Activated effector memory CD4-positive, alpha-beta T cell treated with Interleukin-2 at 50 U/mL for 16 hours (primary cell): Measurements from ENCODE around the gene NIN.

Experiments used
- DNase-seq: peaks from one replicate; pipeline ENCODE4 v3.0.0-alpha.2; 2020

The NIN gene

DNA sequence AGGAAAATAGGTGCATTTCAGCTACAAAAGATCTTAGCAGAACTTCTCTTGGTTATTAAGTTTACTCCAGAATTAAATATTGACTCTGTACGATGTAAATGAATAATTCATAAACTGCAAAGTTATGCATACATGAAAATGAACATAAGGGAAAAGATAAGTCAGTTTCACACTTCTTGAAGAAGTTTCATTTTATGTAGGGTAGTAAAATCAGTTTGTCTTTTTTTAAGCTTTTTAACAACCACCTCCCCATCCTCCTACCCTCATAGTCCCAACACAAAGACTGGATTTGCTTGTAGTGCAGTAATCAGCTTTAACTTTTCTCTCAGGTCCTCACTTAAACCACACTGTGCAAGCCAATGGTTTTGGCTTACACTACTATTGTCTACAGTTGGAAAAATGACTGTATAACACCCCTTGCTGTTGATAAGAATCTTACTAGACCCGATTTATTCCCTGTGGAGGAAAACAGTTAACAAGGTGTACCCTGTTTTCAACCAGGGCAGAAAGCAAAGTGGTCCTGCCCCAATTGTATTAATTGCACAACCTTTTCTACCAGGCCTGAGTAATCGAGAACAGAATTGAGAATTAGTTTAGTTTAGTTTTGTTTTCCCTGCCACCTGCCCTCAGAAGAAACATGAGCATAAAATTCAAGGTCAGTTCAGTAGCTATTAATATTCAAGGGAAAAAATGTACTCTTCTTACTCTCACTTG lies 44.1 kb downstream of the NIN start:
- DNase-seq: no peak

DNA sequence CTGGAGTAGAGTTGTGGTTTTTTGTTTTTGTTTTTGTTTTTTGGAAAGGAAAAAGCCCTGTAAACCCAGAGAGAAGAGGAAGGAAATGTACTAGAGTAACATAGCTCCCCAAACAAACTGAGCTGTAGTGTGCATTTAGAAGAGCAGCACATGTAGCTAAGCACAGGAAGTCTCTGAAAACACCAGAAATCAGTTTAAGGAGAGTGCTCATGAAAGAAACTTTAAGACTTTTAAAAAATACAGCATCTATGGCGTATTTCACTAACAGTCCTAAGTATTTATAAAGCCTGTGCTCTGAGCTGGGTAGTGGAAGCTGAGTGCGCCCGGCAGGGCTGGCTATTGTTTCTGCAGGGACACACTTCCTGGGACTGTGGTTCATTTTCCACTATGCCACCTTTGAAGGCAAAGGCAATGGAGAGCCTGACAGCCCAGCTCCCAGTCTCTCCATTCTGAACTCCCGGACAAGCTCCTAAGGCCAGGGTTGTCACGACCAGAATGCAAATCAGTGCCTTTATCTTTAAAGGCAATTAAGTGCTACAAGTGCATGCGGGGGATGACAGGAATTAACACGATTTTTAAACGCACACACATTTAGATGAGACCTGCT lies 45.4 kb downstream of the NIN start:
- no peak for DNase-seq

DNA sequence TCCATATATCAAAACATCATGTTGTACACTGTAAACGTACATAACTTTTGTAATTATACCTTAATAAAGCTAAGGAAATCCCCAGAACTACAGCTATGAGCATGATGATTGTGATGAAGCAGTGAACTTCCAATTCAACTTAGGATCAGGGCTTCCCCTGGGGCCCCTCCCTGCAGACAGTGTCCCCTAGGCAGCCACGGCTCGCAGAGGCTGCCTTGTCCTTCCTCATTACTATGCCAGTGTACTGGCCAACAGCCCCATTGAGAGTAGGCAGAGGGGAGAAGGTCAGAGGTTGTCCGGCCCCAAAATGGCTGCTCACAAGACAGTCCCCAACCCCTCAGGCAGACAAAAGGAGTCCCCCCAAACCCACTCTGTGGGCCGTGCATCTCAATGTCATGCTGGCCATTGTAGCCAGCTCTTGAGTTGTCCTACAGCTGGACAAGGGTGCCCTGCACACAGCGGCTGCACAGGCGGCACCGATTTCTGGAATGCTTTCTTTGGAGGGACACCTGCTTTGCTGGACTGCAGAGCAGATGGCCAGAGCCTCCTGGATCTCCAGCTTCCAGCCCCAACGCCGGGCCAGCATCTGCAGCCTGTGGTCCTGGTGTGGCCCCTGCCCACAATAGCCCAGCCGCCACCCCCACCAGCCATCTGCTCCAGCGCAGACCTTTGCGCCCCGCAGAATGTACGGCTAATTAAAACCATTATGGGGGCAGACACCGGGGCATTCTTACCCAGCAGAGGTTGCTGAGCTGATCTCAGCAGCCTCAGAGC lies 46.1 kb downstream of the NIN start:
- no peak for DNase-seq

DNA sequence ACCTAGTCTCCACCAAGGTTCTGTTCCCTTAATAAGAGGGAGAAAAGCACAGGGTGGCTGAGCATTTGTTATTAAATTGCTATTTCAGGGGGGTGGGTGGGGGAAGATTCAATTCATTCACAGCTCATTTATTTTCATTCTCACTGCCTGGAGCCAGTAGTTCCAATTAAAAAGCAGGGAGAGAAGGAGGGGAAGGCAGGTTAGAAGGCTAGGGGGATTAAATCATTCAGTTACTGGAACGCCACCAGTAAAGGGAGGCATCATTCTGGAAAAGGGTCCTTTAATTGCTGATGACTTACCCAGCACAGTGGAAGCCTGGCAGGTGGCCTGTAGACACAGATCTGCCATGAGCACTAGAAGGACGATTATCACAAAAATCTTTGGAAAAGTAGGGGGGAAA lies 47.4 kb downstream of the NIN start:
- DNase-seq: no peak

DNA sequence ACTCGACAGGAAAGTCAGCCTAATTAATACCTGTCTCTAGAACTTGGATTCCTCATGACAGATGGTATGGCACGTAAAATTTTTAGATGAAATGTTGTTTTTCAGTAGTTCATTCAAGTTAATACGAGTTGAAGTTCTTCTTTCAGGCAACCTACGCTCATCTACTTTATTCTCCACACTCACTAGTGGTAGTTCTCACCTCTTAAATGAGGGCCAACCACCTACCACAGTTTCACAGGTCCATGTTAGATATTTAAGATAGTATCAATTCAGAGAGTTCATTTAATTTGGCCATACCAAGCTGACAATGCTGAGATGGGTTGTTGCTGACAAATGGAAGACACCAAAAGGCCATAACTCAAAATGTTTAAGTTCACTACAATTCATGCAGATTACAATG lies 50.6 kb downstream of the NIN start:
- DNase-seq: no peak

DNA sequence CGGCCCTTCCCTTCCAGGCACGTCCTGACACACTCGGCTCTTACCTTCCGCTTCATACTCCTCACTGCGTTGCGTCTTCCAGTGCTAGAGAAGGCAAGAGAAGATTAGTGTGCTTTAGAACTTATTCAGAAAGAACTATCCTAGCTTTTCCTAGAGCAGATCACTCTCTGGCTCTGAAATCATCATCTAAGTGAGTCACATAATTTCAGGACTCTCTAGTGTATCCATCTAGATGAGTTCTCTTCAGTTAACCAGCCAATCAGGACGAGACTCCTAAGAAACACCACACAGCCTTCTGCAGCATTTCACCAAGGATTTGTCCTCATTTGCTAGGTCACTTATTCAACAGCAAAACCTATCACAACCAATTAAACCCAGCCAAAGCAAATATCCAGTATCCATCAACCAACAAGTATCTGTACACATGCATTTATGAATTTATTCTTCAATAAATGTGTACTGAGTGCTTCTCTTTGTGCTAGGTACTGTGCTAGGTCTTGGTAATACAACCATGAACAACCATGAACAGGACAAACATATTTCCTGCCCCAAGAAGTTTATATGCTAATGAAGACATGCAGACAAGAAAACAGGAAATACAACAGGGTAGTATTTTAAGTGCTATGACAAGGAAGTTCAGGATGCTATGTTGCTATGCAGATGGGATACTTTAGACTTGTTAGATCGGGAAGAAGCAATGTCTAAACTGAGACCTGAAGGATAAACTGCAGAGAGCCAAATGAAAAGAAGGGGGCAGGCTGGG lies 52.1 kb downstream of the NIN start:
- DNase-seq: no peak

DNA sequence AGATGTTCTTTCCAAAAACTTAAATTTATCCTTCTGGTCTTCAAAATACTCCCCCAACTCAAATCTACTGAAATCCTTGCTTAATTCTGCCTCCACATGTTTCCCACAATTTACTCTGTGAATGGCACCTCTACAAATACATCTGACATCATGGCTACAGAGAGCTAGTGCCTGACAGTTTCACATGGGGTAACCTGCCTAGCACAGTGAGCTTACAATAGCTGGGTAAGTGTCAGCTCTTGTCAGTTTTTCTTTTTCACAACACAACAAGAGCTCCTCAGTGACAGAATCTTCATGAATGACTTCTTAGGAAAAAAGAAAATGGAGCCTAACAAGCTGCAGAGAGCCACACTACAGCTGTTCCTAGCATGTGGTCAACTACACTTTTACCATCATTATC lies 54.4 kb downstream of the NIN start:
- DNase-seq: no peak

DNA sequence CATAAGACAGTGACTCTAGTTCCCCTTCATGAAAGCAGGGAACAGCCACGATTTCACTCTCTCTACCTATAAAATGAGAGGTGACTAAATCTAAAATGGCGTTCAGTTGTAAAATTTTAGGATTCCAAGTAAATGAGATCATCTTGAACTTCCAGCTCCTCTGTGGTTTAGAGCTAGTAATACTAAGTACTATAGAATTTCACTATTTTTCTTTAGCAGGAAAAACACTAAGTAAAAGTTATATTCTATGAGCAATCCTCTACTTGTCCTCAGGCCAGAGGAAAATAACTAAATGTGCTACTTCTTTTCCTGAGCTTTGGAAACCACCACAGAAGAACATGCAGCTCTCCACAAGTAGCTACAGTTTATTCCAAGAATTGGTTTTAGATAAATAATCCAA lies 55.6 kb downstream of the NIN start:
- no peak for DNase-seq

DNA sequence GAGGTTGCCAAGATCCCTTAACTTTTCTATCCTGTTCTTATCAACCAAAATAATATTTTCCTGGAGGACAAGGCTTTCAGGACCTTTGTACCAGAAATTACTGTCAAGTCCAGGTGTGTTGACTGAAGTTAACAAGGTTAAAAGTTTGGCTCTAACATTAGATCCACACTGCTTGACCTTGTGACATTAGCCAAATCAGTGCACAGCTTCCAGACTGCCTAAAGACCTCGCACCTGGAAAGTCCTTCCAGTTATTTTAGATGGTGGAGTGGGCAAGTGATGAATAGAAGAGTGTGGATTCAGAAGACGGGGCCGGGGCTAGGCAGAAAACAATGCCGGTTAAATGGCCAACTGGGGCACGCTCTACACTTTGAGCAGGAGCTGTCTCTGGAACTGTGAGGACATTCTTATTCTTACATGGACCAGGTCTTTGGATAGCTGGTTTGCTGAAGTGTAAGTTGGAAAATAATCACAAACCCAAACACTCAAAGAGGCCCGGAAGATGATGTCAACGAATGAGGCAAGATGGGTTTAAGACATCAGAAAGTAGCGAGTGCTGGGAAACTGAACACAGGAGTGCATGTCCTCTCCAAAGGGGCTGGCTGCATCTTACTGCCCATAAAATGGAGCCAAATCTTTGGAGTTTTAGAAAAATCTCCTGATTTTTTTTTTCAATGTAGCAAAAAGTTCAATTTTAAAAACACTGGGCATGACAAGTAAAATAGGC lies 56.3 kb downstream of the NIN start:
- DNase-seq: no peak

DNA sequence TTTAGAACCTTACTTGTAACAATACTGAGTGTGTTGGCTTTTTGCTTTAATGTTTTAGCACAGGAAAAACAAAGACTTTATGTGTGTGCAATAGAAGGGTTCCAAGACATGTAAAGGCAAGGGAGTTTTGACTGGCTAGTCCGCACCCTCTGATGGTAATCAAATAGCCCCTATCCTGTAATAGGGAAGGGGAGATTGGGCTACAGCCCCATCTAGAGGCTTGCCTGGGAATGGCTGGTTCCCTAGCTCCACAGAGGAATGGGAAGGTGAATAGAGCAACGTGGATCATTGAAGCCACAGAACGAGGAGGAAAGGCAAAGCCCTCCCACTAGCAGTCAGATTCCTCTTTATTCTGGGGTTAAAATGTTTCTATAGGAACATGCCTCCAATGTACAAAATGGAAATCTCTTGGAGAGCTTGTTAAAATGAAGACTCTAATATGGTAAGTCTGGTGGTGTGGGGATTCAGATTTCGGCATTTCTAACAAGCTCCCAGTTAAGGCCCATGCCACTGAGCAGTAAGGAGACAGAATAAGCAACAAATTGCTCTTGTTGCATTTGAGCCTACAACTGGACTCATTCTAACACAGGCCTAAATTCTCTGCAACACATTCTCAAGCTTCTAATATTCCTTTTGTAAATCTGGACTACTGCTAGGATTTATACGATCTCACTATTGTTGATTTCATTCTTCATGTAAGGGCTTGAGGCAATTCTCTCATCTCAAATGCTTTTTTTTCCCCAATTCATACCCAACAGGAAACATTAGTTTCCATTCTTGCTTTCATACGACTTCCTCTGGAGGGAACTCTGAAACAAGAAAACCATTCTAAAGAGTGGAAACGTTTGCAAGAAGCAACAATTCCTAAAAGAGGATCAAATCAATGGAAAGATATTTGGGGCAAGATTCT lies 57.1 kb downstream of the NIN start:
- DNase-seq: no peak

DNA sequence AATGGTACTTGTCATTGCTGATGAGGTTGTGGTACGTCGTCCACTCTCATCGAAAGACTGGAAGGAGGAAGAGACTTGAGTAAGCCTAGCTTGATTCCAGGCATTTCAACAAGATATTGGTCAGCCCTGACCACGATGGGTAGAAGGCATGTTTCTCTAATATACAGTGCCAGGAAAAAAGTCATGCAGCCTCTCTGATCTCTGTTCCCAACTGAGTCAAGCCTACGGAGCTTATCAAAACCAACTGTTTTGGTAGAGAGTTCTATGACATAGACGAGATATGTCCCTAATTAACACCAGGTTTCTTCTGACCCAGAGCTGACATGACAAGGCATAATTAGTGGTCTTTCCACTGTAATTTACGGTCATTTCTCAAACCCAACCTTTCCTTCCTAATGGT lies 58.5 kb downstream of the NIN start:
- DNase-seq: no peak

DNA sequence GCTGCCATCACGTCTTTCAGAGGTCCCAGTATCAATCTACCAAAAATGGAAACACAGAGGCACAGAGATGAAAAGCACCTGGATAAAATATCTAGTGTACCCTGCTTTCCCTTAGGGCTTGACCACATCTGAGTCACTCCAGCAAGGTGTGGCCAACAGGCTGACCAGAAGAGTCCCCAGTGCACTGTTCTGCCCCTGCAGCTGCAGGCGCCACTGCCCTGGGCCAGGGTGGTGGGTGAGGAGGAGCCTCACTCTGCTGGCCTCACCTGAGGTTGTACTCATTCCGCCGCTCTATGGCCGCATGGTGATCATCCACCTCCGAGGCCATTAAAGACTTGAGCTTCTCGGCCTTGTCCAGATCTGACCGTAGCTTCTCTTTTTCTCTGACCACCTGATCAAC lies 60.4 kb downstream of the NIN start:
- DNase-seq: no peak

DNA sequence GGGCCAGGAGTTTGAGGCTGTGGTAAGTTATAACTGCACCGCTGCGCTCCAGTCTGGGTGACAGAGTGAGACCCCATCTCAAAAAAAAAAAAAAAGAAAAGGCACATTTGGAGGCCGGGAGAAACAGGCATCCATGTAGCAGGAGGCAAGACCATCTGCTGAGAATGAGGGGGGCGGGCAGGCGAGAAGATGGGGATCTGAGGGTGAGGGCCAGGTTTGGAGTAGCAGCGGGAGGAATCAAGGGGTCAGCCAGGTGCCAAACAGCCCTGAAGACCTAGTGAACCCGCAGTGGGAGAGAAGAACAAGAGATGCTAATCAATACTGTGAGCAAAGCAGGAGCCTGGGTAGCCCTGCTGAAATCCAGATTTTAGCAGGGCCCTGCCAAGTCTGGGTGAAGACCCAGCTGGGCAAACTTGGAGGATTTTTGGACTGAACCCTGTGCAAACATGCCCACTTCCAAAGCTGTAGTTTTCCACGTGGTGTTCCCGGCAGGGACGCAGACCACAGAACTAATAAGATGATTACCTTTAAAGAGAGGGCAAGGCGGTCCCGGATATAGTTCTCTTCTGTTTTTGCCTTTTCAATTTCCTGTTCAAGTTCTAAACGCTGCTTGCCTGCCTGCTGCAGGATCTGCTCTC lies 61.0 kb downstream of the NIN start:
- DNase-seq: no peak

DNA sequence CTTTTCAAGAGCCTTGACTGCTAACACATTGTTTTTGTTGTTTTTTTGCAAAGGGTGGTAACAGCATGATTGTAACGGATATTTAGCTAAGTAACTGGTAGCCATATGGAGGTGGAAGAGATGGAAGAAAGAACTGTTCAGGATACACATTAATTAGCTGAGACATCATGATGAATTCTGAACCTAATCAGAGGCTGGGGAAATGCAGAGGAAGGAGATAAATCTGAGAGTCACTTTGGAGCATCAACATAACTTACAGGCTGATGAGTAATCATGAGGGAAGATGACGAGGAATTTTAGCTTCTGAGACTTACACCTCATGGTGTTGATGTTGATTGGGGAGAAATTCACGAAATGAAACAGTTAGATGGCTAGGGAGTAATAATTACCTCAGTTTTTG lies 62.3 kb downstream of the NIN start:
- DNase-seq: no peak

DNA sequence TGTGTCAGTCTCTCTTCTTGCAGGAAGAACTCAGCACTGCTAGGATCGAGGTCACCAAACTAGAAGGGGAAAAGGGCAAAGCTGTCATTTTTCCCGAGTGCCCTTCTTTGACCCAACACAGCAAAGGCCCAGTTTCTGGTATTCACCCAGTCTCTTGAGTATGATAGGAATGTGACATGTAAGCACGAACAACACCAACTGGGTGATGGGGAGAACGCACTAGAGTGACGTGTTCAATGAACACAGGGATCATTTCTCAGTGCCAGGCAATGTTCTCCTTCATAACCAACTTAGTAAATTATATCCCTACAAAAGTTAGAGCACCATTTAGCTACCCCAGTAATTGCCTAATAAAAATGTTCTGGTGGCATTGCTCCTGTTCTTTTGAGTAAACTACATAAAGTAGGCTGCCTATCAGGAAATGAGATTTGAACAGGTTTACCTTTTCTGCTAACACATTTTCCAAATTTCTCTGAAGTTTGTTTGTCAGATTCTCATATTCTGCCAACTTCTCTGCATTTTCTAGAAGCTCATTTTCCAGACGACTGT lies 64.5 kb downstream of the NIN start:
- DNase-seq: no peak

DNA sequence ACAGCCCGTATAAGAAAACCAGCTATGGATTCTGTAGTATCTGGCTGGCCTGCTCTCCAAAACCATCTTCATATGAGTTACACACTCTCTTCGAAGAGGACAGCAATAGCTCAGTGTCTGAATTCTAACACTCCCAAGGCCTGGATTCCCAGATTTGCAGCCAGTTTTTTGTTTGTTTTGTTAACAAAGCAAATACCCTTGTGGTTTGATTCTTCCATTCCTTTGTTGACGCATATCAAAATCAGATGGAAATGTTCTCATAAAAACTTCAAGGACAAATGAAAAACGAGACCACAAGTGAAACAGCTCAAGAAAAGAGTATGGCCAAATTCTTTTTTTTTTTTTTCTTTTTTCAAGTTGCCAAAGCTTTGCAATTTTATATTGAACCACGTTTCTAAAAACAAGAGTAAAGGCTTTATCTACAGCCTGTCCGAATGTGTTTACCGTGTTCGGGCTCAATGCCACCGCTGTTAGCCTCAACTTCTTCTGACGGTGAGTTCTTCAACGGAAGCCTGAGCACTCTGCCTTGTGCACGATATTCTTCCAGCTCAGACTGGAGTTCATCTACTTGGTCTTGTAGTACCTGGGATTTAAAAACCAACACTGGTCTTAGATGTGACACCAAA lies 67.5 kb downstream of the NIN start:
- no peak for DNase-seq

DNA sequence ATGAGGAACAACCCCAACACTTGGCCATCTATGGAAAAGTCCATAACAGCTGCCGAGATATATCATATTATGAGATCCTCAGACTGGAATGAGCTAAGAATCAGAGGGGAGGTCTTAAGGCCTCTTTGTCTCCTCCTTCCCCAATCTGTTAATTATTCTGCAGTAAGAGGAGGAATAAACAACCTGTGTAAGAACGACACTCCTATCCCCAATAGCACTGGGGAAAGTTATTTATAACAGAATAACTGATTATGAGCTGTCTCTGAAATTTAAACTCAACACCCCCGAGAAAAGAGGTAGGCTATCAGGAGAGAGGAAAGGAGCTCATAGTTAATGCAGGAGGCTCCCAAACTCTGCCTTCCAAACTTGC lies 68.0 kb downstream of the NIN start:
- no peak for DNase-seq

DNA sequence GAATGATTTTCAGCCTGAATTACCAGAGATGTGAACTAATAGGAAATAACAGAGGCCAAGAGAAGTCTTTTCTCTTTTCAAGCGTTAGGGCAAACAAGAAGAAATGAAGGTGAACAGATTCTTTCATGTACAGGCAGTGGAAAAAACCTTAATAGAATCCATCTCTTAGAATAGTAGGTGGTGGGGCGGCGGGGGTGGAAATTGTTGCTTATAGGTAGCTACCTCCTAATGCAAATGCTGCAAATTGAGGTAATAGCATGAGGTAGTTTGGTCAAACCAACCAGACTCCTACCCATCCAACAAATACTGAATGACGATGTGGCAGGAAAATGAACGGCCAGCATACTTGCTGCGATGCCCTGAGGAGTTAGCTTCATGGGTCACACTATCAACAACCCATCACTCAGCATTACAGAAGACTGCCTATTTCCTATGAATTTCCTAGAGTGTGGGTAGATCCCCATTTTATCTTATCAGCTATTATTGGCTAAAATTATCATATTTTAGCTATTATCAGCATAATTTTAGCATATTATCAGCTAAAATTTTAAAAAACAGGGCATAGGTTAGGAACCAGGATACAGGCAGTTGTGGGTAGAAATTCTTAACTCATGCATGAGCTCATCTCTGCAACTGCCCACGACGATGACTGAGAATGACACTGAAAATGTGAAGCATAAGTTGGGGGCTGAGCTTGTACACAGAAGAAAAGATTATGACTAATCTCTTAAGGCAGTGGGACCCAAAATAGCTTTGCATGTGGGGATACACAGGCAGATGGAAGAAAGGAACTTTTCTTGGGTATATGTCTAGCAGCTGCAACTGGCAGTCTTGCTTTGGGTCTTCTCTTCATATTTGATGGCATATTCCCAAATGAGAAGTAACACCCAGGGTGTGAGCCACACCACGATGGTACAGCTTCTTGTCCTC lies 68.7 kb downstream of the NIN start:
- no peak for DNase-seq

DNA sequence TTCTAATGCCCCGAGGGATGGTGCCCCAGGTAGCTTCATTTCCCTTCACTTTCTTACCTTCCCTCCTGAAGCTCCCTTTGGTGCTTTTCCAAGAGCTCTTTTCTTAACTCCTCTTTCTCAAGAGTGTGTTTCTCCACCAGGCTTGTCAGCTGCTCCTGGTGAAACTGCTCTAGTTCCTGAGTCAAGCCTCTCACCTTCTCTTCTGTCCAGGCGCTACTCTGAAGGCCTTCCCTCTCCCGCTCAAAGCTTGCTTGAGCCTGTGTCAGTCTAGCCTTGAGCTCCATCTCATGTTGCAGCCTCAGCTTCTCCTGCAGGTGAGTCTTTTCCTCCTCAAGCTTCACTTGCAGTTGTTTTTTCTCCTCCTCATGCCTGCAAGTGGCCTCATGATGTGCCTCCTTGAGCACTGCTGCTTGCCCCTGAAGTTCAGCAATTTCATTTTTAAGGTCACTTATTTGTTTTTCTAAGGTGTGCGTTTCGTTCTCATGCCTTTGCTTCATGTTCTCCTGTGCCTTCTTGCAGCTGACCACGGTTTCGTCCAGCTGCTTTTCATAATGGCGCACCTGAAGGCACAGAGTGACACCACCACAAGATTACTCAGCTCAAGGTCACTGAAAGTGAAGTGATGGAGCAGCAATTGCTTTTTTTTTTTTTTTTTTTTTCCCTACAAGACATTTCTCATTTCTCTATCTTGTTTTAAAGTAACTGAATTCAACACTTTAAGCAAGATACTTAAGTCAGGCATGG lies 71.0 kb downstream of the NIN start:
- DNase-seq: no peak
